Activated CD4-positive, alpha-beta memory T cell treated with anti-CD3 and anti-CD28 coated beads, Interleukin-2, amount 10 ng/mL, durations not matched to agents 7 days and 5 days (primary cell): ENCODE measurements around the gene NSMF. TPM values are rescaled to one million over a fixed set of nuclear protein-coding genes. Genes with fewer than 3 reads are reported as not detected.

Experiments
- CTCF ChIA-PET: fragments of 350-600 bp; sonication (Branson Sonifier 250); formaldehyde crosslinking; loops from one replicate; lab custom pipeline; 2021; ENCODE audit warnings: antibody characterized with exemption, inconsistent platforms; lab: Charles Lee
- POLR2A ChIA-PET: fragments of 350-600 bp; sonication (Branson Sonifier 250); formaldehyde crosslinking; loops from one replicate; lab custom pipeline; 2021; ENCODE audit warnings: antibody characterized with exemption; lab: Charles Lee
- DNase-seq: peaks from one replicate; pipeline ENCODE4 v3.0.0-alpha.2; 2020
- H3K27ac Mint-ChIP-seq: one replicate; pipeline ENCODE4 v1.8.0; 2021; ENCODE audit warnings: mild to moderate bottlenecking, mixed read lengths
- H3K27me3 Mint-ChIP-seq: one replicate; pipeline ENCODE4 v1.8.0; 2021; ENCODE audit warnings: mixed read lengths
- H3K36me3 Mint-ChIP-seq: one replicate; pipeline ENCODE4 v1.8.0; 2021; ENCODE audit warnings: low read depth, mixed read lengths
- H3K4me1 Mint-ChIP-seq: one replicate; pipeline ENCODE4 v1.8.0; 2021; ENCODE audit warnings: mixed read lengths
- H3K4me3 Mint-ChIP-seq: one replicate; pipeline ENCODE4 v1.8.0; 2021; ENCODE audit warnings: mild to moderate bottlenecking, mixed read lengths
- H3K9me3 Mint-ChIP-seq: one replicate; pipeline ENCODE4 v1.8.0; 2021; ENCODE audit warnings: mixed read lengths
- total RNA-seq, 2 experiments: library from RNA; stranded (reverse); gene quantifications; one replicate each; pipeline ENCODE4 v1.2.3, GENCODE V29; 2021

NSMF gene
- total RNA-seq, 2 experiments from 2014 or later = 29.0 to 31.9 TPM

DNA sequence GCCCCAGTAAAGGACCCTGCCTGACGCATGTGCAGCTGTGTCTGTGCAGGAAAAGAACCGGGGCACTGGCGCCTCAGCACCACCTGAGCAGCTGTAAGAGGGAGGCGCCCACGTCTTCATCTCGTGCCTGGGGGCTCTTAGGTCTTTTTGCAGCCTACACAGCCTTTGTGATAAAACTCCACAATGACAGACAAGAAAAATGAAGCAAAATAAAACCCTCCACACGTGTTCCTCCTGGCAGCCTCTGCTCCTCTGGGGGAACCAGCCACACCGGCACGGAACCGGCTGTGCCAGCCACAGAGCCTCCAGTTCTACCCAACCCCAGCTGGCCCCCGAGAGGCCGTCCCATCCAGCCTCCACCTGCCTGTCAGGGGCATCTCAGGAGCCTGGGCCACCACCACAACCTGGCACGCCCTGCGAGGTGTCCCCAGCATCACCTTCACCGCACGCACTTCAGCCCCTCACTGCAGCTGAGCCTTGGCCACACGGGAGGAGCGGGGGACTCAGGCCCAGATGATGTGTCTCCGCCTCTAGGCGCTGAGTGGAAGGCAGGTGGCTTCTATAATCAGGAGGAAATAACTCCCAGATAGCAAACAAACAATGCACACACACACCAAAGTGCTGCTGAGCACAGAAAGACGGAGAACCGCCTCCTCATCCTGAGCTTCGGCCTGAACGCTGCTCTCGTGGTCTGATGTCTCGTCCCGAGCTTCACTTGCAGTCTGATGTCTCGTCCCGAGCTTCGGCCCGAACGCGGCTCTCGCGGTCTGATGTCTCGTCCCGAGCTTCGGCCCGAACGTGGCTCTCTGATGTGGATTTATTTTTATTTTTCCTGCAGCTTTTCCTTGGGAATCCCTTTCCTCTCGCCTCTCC is 28.6 kb upstream of the NSMF start:
- no peak for DNase-seq
- no peak overlapping the region for H3K4me3 Mint-ChIP-seq
- no peaks in the 10 kb centered on the region for H3K27me3 Mint-ChIP-seq
- no peaks in the 10 kb centered on the region for H3K9me3 Mint-ChIP-seq
- H3K36me3 Mint-ChIP-seq = no peaks in the 10 kb centered on the region
- POLR2A ChIA-PET = interaction anchor here (0.7 kb wide), 1 partner anchor 17 kb away, joined by 4 read pairs; no protein-coding TSS in a partner anchor
- no peak overlapping the region for H3K27ac Mint-ChIP-seq
- CTCF ChIA-PET = no interaction called here
- H3K4me1 Mint-ChIP-seq = peaks cover 7% of the 10 kb centered on the region

- Mint-ChIP-seq H3K27me3 (no peaks in the 10 kb centered on the region), H3K36me3 (no peaks in the 10 kb centered on the region), H3K27ac (no peak overlapping the region), H3K9me3 (no peaks in the 10 kb centered on the region), H3K4me1 (peaks cover 6% of the 10 kb centered on the region), H3K4me3 (no peak overlapping the region)
- POLR2A ChIA-PET = interaction anchor here (0.7 kb wide), 1 partner anchor 17 kb away, joined by 4 read pairs; no protein-coding TSS in a partner anchor
- CTCF ChIA-PET = no interaction called here
- DNase-seq = no peak
Measured at GRCh38 chr9:137486545-137487453, 27.7 kb upstream of the NSMF start.

DNA sequence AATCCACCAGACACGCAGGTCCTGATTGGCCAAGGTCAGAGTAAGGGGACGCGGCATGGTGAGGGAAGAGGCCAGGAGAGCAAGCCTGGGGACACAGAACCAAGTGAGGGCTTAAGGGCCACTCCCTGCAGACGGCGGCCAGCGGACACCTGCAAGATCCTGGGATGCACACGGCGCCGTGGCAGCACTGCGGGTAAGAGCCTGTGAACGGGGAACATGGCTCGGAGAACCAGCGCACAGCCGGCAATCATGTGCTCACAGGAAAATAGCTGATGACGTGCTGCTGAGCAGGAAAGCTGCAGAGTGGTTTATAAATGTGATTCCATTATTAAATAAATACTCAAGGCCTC is 27.0 kb upstream of the NSMF start:
- H3K27ac Mint-ChIP-seq = no peak overlapping the region
- ChIA-PET POLR2A (no interaction called here), CTCF (no interaction called here)
- no peaks in the 10 kb centered on the region for H3K27me3 Mint-ChIP-seq
- no peaks in the 10 kb centered on the region for H3K9me3 Mint-ChIP-seq
- no peaks in the 10 kb centered on the region for H3K36me3 Mint-ChIP-seq
- DNase-seq = no peak
- no peak overlapping the region for H3K4me3 Mint-ChIP-seq
- peaks cover 6% of the 10 kb centered on the region for H3K4me1 Mint-ChIP-seq

- Mint-ChIP-seq H3K27me3 (no peaks in the 10 kb centered on the region), H3K36me3 (no peaks in the 10 kb centered on the region), H3K4me3 (no peak overlapping the region), H3K27ac (no peak overlapping the region), H3K9me3 (no peaks in the 10 kb centered on the region), H3K4me1 (peaks cover 5% of the 10 kb centered on the region)
- ChIA-PET POLR2A (no interaction called here), CTCF (no interaction called here)
- no peak for DNase-seq
Measured at GRCh38 chr9:137485343-137486140, 26.4 kb upstream of the NSMF start.

DNA sequence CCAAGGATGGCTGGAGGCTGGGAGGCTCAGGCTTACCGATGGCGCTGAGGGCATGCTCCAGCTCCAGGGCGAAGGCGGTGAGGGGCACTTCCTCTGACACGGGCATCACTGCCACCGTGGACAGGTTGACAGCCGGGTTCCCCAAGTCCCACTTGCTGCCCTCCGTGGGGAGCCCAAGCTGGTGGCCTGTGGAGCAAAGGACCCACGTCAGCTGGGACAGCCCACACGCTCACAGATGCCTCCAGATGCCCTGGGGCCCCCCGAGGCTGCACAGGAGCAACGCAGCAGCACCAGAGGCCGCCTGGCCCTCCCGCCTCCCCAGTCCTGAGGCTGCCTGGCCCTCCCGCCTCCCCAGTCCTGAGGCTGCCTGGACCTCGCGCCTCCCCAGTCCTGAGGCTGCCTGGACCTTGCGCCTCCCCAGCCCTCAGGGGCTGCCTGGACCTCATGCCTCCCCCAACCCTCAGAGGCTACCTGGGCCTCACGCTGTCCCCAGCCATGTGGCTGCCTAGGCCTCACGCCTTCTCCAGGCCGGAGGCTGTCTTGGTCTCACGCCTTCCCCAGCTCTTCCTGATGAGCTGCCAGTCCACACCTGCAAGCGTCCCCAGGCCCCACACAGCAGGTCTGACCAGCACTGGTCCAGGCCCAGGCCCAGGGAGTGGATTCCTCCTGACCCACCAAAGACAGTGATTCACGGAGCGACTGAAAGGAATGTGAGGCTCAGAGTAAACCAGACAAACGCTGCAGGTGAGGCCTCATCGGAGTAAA is 25.6 kb upstream of the NSMF start:
- ChIA-PET POLR2A (no interaction called here), CTCF (no interaction called here)
- no peak overlapping the region for H3K4me3 Mint-ChIP-seq
- DNase-seq = no peak
- H3K27me3 Mint-ChIP-seq = no peaks in the 10 kb centered on the region
- H3K9me3 Mint-ChIP-seq = no peaks in the 10 kb centered on the region
- no peak overlapping the region for H3K27ac Mint-ChIP-seq
- H3K4me1 Mint-ChIP-seq = peaks cover 5% of the 10 kb centered on the region
- H3K36me3 Mint-ChIP-seq = no peaks in the 10 kb centered on the region

DNA sequence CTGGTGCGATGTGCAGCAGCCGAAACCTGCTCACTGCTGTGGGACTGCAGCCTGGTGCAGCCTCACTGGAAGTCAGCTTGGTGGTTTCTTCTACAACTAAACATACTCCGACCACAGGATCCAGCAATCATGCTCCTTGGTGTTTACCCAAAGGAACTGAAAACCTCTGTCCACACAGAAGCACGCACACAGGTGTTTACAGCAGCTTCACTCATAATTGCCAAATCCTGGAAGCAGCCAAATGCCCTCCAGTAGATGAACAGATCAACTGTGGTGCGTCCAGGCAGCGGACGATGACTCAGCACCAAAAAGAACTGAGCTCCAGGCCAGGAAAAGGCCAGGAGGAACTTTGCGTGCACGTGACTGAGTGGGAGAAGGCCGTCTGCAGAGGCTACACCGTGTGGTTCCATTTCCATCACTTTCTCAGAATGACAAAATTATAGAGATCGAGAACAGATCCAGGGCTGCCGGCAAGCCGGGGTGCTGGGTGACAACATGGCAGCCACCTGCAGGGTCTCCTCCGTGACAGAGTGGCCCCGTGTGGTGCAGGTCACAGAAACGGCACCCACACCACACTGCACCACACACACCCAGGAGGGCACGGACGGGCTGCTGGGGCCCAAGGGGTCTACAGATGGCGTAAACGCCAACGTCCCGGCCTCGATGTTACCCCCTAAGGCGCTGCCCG is 23.1 kb upstream of the NSMF start:
- H3K27me3 Mint-ChIP-seq = no peaks in the 10 kb centered on the region
- no peak overlapping the region for H3K27ac Mint-ChIP-seq
- POLR2A ChIA-PET = no interaction called here
- H3K4me3 Mint-ChIP-seq = no peak overlapping the region
- CTCF ChIA-PET = interaction anchor here (0.7 kb wide), 1 partner anchor 59 kb away, joined by 3 read pairs; the partner anchor contains the start of genes EXD3 and NOXA1
- H3K36me3 Mint-ChIP-seq = no peaks in the 10 kb centered on the region
- H3K9me3 Mint-ChIP-seq = no peaks in the 10 kb centered on the region
- no peak for DNase-seq
- H3K4me1 Mint-ChIP-seq = peaks cover 5% of the 10 kb centered on the region

DNA sequence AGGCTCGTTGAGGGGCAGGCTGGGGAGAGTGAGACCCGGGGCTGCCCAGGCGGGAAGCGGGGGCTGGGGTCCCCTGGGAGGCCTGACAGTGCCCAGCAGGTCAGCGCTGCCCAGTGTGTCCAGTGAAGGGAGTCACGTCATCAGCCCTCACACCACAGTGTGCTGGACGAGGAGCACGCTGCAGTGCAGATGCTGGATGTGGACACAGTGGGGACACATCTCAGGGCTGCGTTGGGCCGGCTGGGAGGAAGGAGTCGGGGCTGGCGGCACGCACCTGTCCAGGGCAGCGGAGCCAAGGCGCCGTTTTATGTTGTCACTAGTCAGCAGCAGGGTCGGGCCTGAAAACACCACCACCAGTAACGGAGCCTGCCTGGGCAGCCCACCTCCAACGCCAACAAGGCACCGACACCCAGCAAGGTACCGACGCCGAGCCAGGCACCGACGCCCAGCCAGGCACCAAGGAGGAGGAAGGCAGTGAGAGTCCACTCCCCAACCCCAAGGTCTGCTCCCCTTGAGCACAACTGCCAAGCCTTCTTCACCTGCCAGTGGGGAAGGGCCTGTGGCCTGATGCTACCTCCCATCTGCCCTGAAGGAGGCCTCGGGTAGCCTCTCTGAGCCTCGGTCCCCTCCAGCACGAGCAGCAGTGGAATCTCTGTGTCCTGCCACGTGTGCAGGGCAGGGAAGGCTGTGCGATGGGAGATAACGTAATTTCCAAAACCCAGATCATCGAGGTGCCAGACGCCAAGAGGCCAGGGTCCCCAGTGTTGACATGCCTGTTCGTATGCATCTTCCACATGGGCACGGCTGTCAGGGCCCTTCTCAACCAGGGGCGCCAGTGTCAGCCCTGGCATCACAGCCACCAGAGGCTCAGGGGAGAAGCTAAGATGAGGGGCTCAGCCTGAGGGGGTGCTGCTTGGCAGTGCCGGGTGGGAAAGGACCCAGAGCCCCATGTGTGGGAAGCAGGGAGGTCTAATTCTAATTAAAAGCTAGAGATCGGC is 21.9 kb upstream of the NSMF start:
- Mint-ChIP-seq H3K4me3 (no peak overlapping the region), H3K27ac (no peak overlapping the region), H3K4me1 (peaks cover 5% of the 10 kb centered on the region), H3K9me3 (peaks cover 4% of the 10 kb centered on the region), H3K27me3 (no peaks in the 10 kb centered on the region), H3K36me3 (no peaks in the 10 kb centered on the region)
- ChIA-PET POLR2A (no interaction called here), CTCF (interaction anchor here (0.7 kb wide), 1 partner anchor 58 kb away, joined by 3 read pairs; the partner anchor contains the start of genes EXD3 and NOXA1)
- DNase-seq = no peak

- POLR2A ChIA-PET = no interaction called here
- peaks cover 5% of the 10 kb centered on the region for H3K4me1 Mint-ChIP-seq
- H3K9me3 Mint-ChIP-seq = peaks cover 9% of the 10 kb centered on the region
- H3K27me3 Mint-ChIP-seq = no peaks in the 10 kb centered on the region
- H3K4me3 Mint-ChIP-seq = no peak overlapping the region
- no peak overlapping the region for H3K27ac Mint-ChIP-seq
- DNase-seq = no peak
- H3K36me3 Mint-ChIP-seq = peaks cover 3% of the 10 kb centered on the region
- CTCF ChIA-PET = no interaction called here
Measured at GRCh38 chr9:137479892-137480685, 21.0 kb upstream of the NSMF start.

GRCh38 chr9:137478962-137479861 is 20.1 kb upstream of the NSMF start:
- POLR2A ChIA-PET = no interaction called here
- no peak overlapping the region for H3K4me3 Mint-ChIP-seq
- DNase-seq = no peak
- no peaks in the 10 kb centered on the region for H3K27me3 Mint-ChIP-seq
- peaks cover 6% of the 10 kb centered on the region for H3K36me3 Mint-ChIP-seq
- H3K4me1 Mint-ChIP-seq = peaks cover 5% of the 10 kb centered on the region
- CTCF ChIA-PET = no interaction called here
- H3K9me3 Mint-ChIP-seq = peaks cover 11% of the 10 kb centered on the region
- no peak overlapping the region for H3K27ac Mint-ChIP-seq

DNA sequence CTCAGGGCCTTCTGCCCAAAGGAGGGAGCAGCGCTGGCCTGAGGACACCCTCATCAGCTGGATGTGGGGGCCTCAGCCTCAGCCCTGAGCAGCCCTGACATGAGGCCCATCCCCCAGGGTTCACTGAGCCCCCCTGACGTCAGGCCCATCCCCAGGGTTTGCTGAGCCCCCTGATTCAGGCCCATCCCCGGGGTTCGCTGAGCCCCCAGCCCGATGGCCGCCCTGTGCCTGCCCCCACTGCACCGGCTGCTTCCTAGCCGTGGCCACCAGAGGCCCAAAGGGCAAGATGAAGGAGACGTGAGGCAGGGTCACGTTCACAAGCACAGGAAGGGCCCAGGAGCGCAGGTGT is 19.5 kb upstream of the NSMF start:
- peaks cover 8% of the 10 kb centered on the region for H3K36me3 Mint-ChIP-seq

More for the DNA sequence above, 19.5 kb upstream of the NSMF start:
- no peak overlapping the region for H3K27ac Mint-ChIP-seq
- H3K27me3 Mint-ChIP-seq = no peaks in the 10 kb centered on the region
- H3K9me3 Mint-ChIP-seq = peaks cover 15% of the 10 kb centered on the region
- peaks cover 5% of the 10 kb centered on the region for H3K4me1 Mint-ChIP-seq
- no peak overlapping the region for H3K4me3 Mint-ChIP-seq
- POLR2A ChIA-PET = no interaction called here
- DNase-seq = no peak
- CTCF ChIA-PET = no interaction called here
